MM.1S (cell line): ENCODE measurements around the gene PGAP1.

ENCODE experiments used
- CTCF ChIP-seq: fragments of 300-600 bp; sonication (generic); IDR thresholded peaks from 2 replicates; pipeline ENCODE4 v1.5.1; 2016; ENCODE audit warnings: antibody characterized with exemption, low read length, mixed read lengths
- EZH2 ChIP-seq: fragments of 300-600 bp; sonication (generic); optimal IDR thresholded peaks from 2 replicates; pipeline ENCODE3; 2017; ENCODE audit warnings: low read depth, mild to moderate bottlenecking, antibody characterized with exemption, low read length, mixed read lengths
- EZH2phosphoT487 ChIP-seq: fragments of 300-600 bp; sonication (generic); IDR thresholded peaks from 2 replicates; pipeline ENCODE4 v1.6.1; 2018; ENCODE audit warnings: antibody characterized with exemption, low read length

GRCh38 chr2:196827356-196827755 lies 99.2 kb downstream of the PGAP1 start:
- no peak for TF ChIP-seq CTCF
- TF ChIP-seq EZH2, result no peak
- TF ChIP-seq EZH2phosphoT487, result no peak
